Nephron progenitor cell (in vitro differentiated cells): ENCODE data around the gene NMT1.
A peak's percentile ranks its signal among the peaks of the same experiment; 100 is the strongest.
"Not testable (repeated sequence)": the region's sequence is repeated elsewhere in the genome, so short reads cannot be mapped to it uniquely, and the experiment has no call there.

Source experiments
- DNase-seq: peaks from one replicate; pipeline ENCODE4 v3.0.0; 2021
- H3K27ac Mint-ChIP-seq: 2 replicates; pipeline ENCODE4 v1.8.0; 2021; ENCODE audit warnings: mild to moderate bottlenecking, moderate library complexity, mixed read lengths
- H3K27me3 Mint-ChIP-seq: 2 replicates; pipeline ENCODE4 v1.8.0; 2021; ENCODE audit warnings: mild to moderate bottlenecking, low read depth, mixed read lengths; ENCODE audit not compliant: poor library complexity
- H3K36me3 Mint-ChIP-seq: 2 replicates; pipeline ENCODE4 v1.8.0; 2021; ENCODE audit warnings: low read depth, mixed read lengths
- H3K4me1 Mint-ChIP-seq: 2 replicates; pipeline ENCODE4 v1.8.0; 2021; ENCODE audit warnings: mixed read lengths
- H3K4me3 Mint-ChIP-seq: 2 replicates; pipeline ENCODE4 v1.8.0; 2021; ENCODE audit warnings: mild to moderate bottlenecking, moderate library complexity, mixed read lengths
- H3K9me3 Mint-ChIP-seq: 2 replicates; pipeline ENCODE4 v1.8.0; 2021; ENCODE audit warnings: mild to moderate bottlenecking, moderate library complexity, mixed read lengths
- CTCF ChIP-seq: fragments of 200-600 bp; sonication (generic); IDR thresholded peaks from 2 replicates; pipeline ENCODE4 v1.5.0; 2021; ENCODE audit warnings: antibody characterized with exemption

The NMT1 gene

GRCh38 chr17:45121055-45121454 is 59.9 kb downstream of the NMT1 start:
- no peak overlapping the region for H3K27ac Mint-ChIP-seq
- no peaks in the 10 kb centered on the region for H3K9me3 Mint-ChIP-seq

DNA sequence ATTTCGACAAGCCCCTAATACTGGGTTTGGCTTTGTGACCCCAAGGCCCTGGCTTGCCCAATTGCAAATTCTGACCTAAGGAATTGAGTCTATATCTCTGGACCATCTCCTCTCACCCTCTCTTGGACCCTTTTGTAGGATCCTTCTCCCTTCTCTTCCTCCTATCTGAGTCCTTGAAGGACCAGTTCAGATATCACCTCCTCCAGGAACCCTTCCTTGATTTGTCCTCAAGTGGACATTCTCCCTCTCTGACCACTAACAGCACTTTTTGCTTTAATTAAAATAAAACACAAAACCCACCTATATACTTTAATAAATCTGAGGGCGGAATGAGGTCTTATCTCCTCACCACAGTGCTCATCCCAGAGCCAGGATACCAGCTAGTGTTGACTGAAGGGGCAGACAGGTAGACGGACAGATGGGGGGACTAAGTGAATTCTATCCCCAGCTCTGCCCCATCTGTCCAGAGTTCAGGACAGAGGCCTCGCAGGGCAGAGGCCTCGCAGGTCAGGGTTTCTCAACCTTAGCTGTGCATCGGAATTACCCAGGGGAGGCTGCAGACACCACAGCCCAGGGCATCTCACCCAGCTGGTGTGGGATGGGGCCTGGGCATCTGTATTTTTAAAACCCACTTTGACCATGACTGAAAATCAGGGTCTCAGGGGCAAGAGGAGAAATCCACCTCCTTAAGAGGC is 62.1 kb downstream of the NMT1 start:
- TF ChIP-seq CTCF, result no peak
- Mint-ChIP-seq H3K4me3 (no peak overlapping the region), H3K27ac (peak overlapping the region; percentile 77), H3K27me3 (no peaks in the 10 kb centered on the region), H3K36me3 (no peaks in the 10 kb centered on the region), H3K9me3 (no peaks in the 10 kb centered on the region), H3K4me1 (peaks cover 55% of the 10 kb centered on the region)
- no peak for DNase-seq

More at GRCh38 chr17:45121055-45121454, 59.9 kb downstream of the NMT1 start:
- Mint-ChIP-seq H3K4me1 (peaks cover 56% of the 10 kb centered on the region), H3K4me3 (no peak overlapping the region), H3K36me3 (no peaks in the 10 kb centered on the region), H3K27me3 (no peaks in the 10 kb centered on the region)
- no peak for DNase-seq
- no peak for TF ChIP-seq CTCF

GRCh38 chr17:45123930-45124796 is 63.0 kb downstream of the NMT1 start:
- Mint-ChIP-seq H3K9me3 (no peaks in the 10 kb centered on the region), H3K4me1 (peaks cover 59% of the 10 kb centered on the region), H3K27me3 (no peaks in the 10 kb centered on the region), H3K36me3 (no peaks in the 10 kb centered on the region), H3K4me3 (no peak overlapping the region), H3K27ac (no peak overlapping the region)
- DNase-seq, result no peak
- TF ChIP-seq CTCF, result no peak

GRCh38 chr17:45124797-45125122 is 63.6 kb downstream of the NMT1 start:
- not testable (repeated sequence) for H3K36me3 Mint-ChIP-seq, H3K4me3 Mint-ChIP-seq, H3K27me3 Mint-ChIP-seq, H3K9me3 Mint-ChIP-seq, DNase-seq, H3K27ac Mint-ChIP-seq
- H3K4me1 Mint-ChIP-seq, result peaks cover 60% of the 10 kb centered on the region

- no peaks in the 10 kb centered on the region for H3K27me3 Mint-ChIP-seq
- no peak overlapping the region for H3K27ac Mint-ChIP-seq
- no peak for TF ChIP-seq CTCF
- peaks cover 62% of the 10 kb centered on the region for H3K4me1 Mint-ChIP-seq
- no peak overlapping the region for H3K4me3 Mint-ChIP-seq
- no peak for DNase-seq
- H3K36me3 Mint-ChIP-seq, result no peaks in the 10 kb centered on the region
- H3K9me3 Mint-ChIP-seq, result no peaks in the 10 kb centered on the region
Measured at GRCh38 chr17:45125509-45125908, 64.4 kb downstream of the NMT1 start.

GRCh38 chr17:45127207-45127547 is 66.1 kb downstream of the NMT1 start:
- no peak overlapping the region for H3K27ac Mint-ChIP-seq
- peaks cover 63% of the 10 kb centered on the region for H3K4me1 Mint-ChIP-seq
- no peak overlapping the region for H3K4me3 Mint-ChIP-seq
- no peaks in the 10 kb centered on the region for H3K9me3 Mint-ChIP-seq
- H3K36me3 Mint-ChIP-seq, result no peaks in the 10 kb centered on the region
- TF ChIP-seq CTCF, result no peak
- no peak for DNase-seq
- H3K27me3 Mint-ChIP-seq, result peaks cover 5% of the 10 kb centered on the region
